HCT116 (cell line): ENCODE measurements around the gene VCAN. TPM values are rescaled to one million over a fixed set of nuclear protein-coding genes. Genes with fewer than 3 reads are reported as not detected.

ENCODE experiments used
- ATAC-seq: fragments of 200-7000 bp; cut with Tn5 transposase; 2 replicates; pipeline ENCODE4 v1.9.1; 2020; ENCODE audit warnings: mild to moderate bottlenecking, moderate library complexity
- BruUV-seq: library from RNA; stranded (reverse); fragments of 400-500 nt; replicated peaks from 2 replicates; lab custom pipeline; 2021; lab: Mats Ljungman, UMichigan
- CTCF ChIA-PET: fragments of 300-600 bp; sonication (Branson Sonifier 250); formaldehyde crosslinking; loops from one replicate; lab custom pipeline; 2021; ENCODE audit warnings: antibody characterized with exemption; lab: Charles Lee
- POLR2A ChIA-PET: fragments of 300-600, 350-600 bp; sonication (Branson Sonifier 250); formaldehyde crosslinking; loops from one replicate; lab custom pipeline; 2021; ENCODE audit warnings: antibody characterized with exemption; lab: Charles Lee
- RAD21 ChIA-PET, 2 experiments: fragments of 300-600 bp; sonication (Branson Sonifier 250); formaldehyde crosslinking; loops; one replicate each; lab custom pipeline; 2023; ENCODE audit warnings: low total read pairs in 2 of 2; ENCODE audit not compliant: uncharacterized antibody in 2 of 2, unreplicated experiment in 2 of 2, low non-redundant PET in 1 of 2; lab: Charles Lee
- DNase-seq: peaks from one replicate; pipeline ENCODE4 v3.0.0-alpha.2; 2010; ENCODE audit warnings: low read depth, low spot score
- H2AFZ ChIP-seq: fragments of 200-600 bp; shearing (Covaris generic), sonication (generic); 2 replicates; pipeline ENCODE4 v1.6.1; 2017; ENCODE audit warnings: low read depth, mixed run types, mixed read lengths, antibody characterized with exemption, low read length; ENCODE audit not compliant: poor library complexity, severe bottlenecking
- H3K27ac ChIP-seq: 2 replicates; pipeline ENCODE4 v1.5.1; 2012; ENCODE audit warnings: low read depth, low read length
- H3K27me3 ChIP-seq: fragments of 200-600 bp; sonication (generic); 2 replicates; pipeline ENCODE4 v1.6.1; 2016; ENCODE audit warnings: mixed run types, low read length, mixed read lengths; ENCODE audit not compliant: insufficient read depth
- H3K36me3 ChIP-seq, 2 experiments: fragments of 200-500 bp in 1 of 2; fragments of 200-600 bp in 1 of 2; sonication (Bioruptor generic) in 1 of 2; sonication (generic) in 1 of 2; 2 replicates each; pipeline versions ENCODE4 v1.5.1 to v1.6.1; 2014 to 2016; ENCODE audit warnings: low read length in 2 of 2, inconsistent platforms in 1 of 2, mixed read lengths in 1 of 2, mixed run types in 1 of 2; ENCODE audit not compliant: insufficient read depth in 2 of 2, control insufficient read depth in 1 of 2
- H3K4me1 ChIP-seq, 2 experiments: fragments of 200-600 bp in 1 of 2; sonication (generic) in 1 of 2; 2 replicates each; pipeline versions ENCODE4 v1.5.1 to v1.6.1; 2012 to 2017; ENCODE audit warnings: low read length in 2 of 2, inconsistent platforms in 1 of 2, mild to moderate bottlenecking in 1 of 2, mixed read lengths in 1 of 2, mixed run types in 1 of 2, moderate library complexity in 1 of 2; ENCODE audit not compliant: insufficient read depth in 2 of 2, control insufficient read depth in 1 of 2
- H3K4me2 ChIP-seq: fragments of 200-600 bp; sonication (generic); 2 replicates; pipeline ENCODE4 v1.6.1; 2017; ENCODE audit warnings: mixed run types, low read length, mixed read lengths
- H3K4me3 ChIP-seq, 2 experiments: fragments of 200-600 bp in 1 of 2; sonication (generic) in 1 of 2; replicated peaks in 1 of 2; 2 replicates each; pipeline ENCODE4 v1.5.1; 2011 to 2016; ENCODE audit warnings: low read length in 2 of 2, control low read depth in 1 of 2, low read depth in 1 of 2, mild to moderate bottlenecking in 1 of 2, mixed read lengths in 1 of 2, mixed run types in 1 of 2
- H3K79me2 ChIP-seq: fragments of 200-600 bp; sonication (generic); 2 replicates; pipeline ENCODE4 v1.6.1; 2017; ENCODE audit warnings: mild to moderate bottlenecking, mixed run types, low read length, moderate library complexity, mixed read lengths; ENCODE audit not compliant: insufficient read depth
- H3K9ac ChIP-seq: fragments of 200-600 bp; sonication (generic); 2 replicates; pipeline ENCODE4 v1.6.1; 2016; ENCODE audit warnings: low read length, mixed read lengths
- H3K9me2 ChIP-seq: fragments of 200-600 bp; sonication (generic), shearing (Covaris generic); 2 replicates; pipeline ENCODE4 v1.6.1; 2017; ENCODE audit warnings: mixed run types, mild to moderate bottlenecking, moderate library complexity; ENCODE audit not compliant: insufficient read depth
- H3K9me3 ChIP-seq, 2 experiments: fragments of 200-500 bp in 1 of 2; fragments of 200-600 bp in 1 of 2; sonication (Bioruptor generic) in 1 of 2; sonication (generic) in 1 of 2; 2 replicates each; pipeline ENCODE4 v1.6.1; 2014 to 2017; ENCODE audit warnings: low read length in 2 of 2, mixed read lengths in 2 of 2, inconsistent platforms in 1 of 2, low read depth in 1 of 2, mild to moderate bottlenecking in 1 of 2, mixed run types in 1 of 2, moderate library complexity in 1 of 2; ENCODE audit not compliant: control insufficient read depth in 1 of 2, insufficient read depth in 1 of 2
- H4K20me1 ChIP-seq: fragments of 200-600 bp; sonication (generic), shearing (Covaris generic); 2 replicates; pipeline ENCODE4 v1.6.1; 2017; ENCODE audit warnings: mixed run types, mild to moderate bottlenecking, moderate library complexity; ENCODE audit not compliant: insufficient read depth
- CEBPB ChIP-seq: IDR thresholded peaks from 2 replicates; pipeline ENCODE4 v1.6.1; 2012; ENCODE audit warnings: low read depth
- EGR1 ChIP-seq: IDR thresholded peaks from 2 replicates; pipeline ENCODE4 v1.6.1; 2012; ENCODE audit warnings: low read depth
- EZH2phosphoT487 ChIP-seq: fragments of 200-600 bp; IDR thresholded peaks from 2 replicates; pipeline ENCODE4 v1.6.1; 2018; ENCODE audit warnings: antibody characterized with exemption, borderline replicate concordance
- FOSL1 ChIP-seq: IDR thresholded peaks from 2 replicates; pipeline ENCODE4 v1.6.1; 2012; ENCODE audit warnings: low read depth
- JUND ChIP-seq: IDR thresholded peaks from 2 replicates; pipeline ENCODE4 v1.6.1; 2012
- POLR2AphosphoS5 ChIP-seq: IDR thresholded peaks from 2 replicates; pipeline ENCODE4 v1.6.1; 2011; ENCODE audit warnings: mild to moderate bottlenecking, low read depth, low read length, moderate library complexity
- RAD21 ChIP-seq: IDR thresholded peaks from 2 replicates; pipeline ENCODE4 v1.6.1; 2012; ENCODE audit warnings: low read depth, mild to moderate bottlenecking
- SIN3A ChIP-seq: IDR thresholded peaks from 2 replicates; pipeline ENCODE4 v1.6.1; 2012; ENCODE audit warnings: low read depth
- SP1 ChIP-seq: IDR thresholded peaks from 2 replicates; pipeline ENCODE4 v1.6.1; 2012; ENCODE audit warnings: low read depth
- TCF7L2 ChIP-seq: IDR thresholded peaks from 2 replicates; pipeline ENCODE4 v1.7.0; 2011; ENCODE audit warnings: borderline replicate concordance, inconsistent platforms; ENCODE audit not compliant: insufficient read depth, insufficient read length; ENCODE audit errors: extremely low read depth
- YY1 ChIP-seq: IDR thresholded peaks from 2 replicates; pipeline ENCODE4 v1.6.1; 2011; ENCODE audit warnings: low read length, low read depth, moderate library complexity, mild to moderate bottlenecking; ENCODE audit not compliant: insufficient replicate concordance; ENCODE audit errors: extremely low read depth
- intact Hi-C: fragments of 100-400 bp; cut with micrococcal nuclease; formaldehyde crosslinking; loops from 2 replicates; pipeline ENCODE4 v1.10.0; 2022
- total RNA-seq: library from RNA; stranded (reverse); gene quantifications from one replicate; pipeline ENCODE4 v1.2.1, GENCODE V29; 2021; ENCODE audit not compliant: unreplicated experiment
- TF ChIP-seq, protein P1 (sequence below): IDR thresholded peaks from 2 replicates; pipeline ENCODE4 v1.6.1; 2012; ENCODE audit warnings: low read depth
- TF ChIP-seq, protein P2 (sequence below): IDR thresholded peaks from 2 replicates; pipeline ENCODE4 v1.6.1; 2011; ENCODE audit warnings: mild to moderate bottlenecking, low read length, moderate library complexity; ENCODE audit not compliant: insufficient replicate concordance; ENCODE audit errors: extremely low read depth

VCAN gene
- total RNA-seq, 1 experiment from 2014 or later = 49.9 TPM

DNA sequence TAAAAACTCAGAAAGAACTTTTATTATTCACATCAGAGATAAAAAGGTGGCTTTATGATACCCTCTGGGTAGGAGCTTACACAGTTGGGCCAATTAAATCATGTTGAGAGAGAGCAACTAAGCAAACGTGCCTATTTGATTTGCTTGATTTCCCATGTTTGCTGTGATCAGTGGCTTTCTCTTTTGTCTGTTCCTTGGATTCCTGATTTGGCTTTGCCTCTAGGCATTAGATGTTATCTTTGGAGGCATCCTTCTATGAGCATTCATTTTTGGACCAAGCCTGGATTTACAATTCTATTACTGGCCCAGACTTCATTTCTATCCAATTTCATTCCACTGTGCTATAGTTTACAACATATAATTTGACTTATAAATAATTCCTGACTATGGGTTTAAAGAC lies 35.9 kb downstream of the VCAN start (continued):
- TF ChIP-seq RAD21 = no peak
- no peak for TF ChIP-seq FOSL1
- no peak for TF ChIP-seq JUND
- TF ChIP-seq POLR2AphosphoS5 = no peak
- TF ChIP-seq CEBPB = no peak
- TF ChIP-seq SP1 = no peak
- TF ChIP-seq, protein P1, sequence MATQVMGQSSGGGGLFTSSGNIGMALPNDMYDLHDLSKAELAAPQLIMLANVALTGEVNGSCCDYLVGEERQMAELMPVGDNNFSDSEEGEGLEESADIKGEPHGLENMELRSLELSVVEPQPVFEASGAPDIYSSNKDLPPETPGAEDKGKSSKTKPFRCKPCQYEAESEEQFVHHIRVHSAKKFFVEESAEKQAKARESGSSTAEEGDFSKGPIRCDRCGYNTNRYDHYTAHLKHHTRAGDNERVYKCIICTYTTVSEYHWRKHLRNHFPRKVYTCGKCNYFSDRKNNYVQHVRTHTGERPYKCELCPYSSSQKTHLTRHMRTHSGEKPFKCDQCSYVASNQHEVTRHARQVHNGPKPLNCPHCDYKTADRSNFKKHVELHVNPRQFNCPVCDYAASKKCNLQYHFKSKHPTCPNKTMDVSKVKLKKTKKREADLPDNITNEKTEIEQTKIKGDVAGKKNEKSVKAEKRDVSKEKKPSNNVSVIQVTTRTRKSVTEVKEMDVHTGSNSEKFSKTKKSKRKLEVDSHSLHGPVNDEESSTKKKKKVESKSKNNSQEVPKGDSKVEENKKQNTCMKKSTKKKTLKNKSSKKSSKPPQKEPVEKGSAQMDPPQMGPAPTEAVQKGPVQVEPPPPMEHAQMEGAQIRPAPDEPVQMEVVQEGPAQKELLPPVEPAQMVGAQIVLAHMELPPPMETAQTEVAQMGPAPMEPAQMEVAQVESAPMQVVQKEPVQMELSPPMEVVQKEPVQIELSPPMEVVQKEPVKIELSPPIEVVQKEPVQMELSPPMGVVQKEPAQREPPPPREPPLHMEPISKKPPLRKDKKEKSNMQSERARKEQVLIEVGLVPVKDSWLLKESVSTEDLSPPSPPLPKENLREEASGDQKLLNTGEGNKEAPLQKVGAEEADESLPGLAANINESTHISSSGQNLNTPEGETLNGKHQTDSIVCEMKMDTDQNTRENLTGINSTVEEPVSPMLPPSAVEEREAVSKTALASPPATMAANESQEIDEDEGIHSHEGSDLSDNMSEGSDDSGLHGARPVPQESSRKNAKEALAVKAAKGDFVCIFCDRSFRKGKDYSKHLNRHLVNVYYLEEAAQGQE = no peak
- no peak for TF ChIP-seq YY1
- no peak for TF ChIP-seq EGR1

DNA sequence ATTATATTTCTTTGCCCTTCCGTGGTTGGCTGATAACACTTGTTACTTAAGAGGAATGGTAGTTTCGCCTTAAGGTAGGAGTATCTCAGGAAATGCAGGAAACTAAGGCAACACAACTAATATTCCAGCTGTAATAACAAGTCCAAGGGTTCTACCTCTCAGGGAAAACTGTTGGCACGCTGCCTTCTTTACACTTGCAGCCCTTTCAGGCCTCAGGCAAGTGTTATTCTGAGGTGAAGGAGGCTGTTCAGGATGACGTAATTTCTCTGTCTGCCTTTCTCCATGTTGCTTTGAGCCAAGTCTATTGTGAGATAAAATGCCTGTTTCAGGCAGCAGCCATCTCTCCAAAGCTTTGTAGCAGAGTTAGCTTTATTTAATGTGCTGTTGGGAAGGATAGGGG lies 38.0 kb downstream of the VCAN start:
- no peaks in the 10 kb centered on the region for H3K4me1 ChIP-seq
- no peaks in the 10 kb centered on the region for H3K27me3 ChIP-seq
- H3K9me3 ChIP-seq = no peaks in the 10 kb centered on the region
- no peak overlapping the region for H3K9ac ChIP-seq
- intact Hi-C loops = no loop called here
- no peaks in the 10 kb centered on the region; a peak in 1 of 4 replicates for H3K36me3 ChIP-seq
- no peak overlapping the region for H3K4me3 ChIP-seq
- TF ChIP-seq, protein P2, sequence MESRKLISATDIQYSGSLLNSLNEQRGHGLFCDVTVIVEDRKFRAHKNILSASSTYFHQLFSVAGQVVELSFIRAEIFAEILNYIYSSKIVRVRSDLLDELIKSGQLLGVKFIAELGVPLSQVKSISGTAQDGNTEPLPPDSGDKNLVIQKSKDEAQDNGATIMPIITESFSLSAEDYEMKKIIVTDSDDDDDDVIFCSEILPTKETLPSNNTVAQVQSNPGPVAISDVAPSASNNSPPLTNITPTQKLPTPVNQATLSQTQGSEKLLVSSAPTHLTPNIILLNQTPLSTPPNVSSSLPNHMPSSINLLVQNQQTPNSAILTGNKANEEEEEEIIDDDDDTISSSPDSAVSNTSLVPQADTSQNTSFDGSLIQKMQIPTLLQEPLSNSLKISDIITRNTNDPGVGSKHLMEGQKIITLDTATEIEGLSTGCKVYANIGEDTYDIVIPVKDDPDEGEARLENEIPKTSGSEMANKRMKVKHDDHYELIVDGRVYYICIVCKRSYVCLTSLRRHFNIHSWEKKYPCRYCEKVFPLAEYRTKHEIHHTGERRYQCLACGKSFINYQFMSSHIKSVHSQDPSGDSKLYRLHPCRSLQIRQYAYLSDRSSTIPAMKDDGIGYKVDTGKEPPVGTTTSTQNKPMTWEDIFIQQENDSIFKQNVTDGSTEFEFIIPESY = no peak
- TF ChIP-seq EZH2phosphoT487 (no peak), RAD21 (no peak), SIN3A (no peak), TCF7L2 (no peak)
- TF ChIP-seq, all 23 proteins: peak for 0
- ATAC-seq (no peak), DNase-seq (no peak)
- CTCF ChIA-PET = no interaction called here
- POLR2A ChIA-PET = no interaction called here
- H3K9me2 ChIP-seq = no peaks in the 10 kb centered on the region
- BruUV-seq = no TSS peak
- no peaks in the 10 kb centered on the region for H4K20me1 ChIP-seq
- H3K79me2 ChIP-seq = no peaks in the 10 kb centered on the region
- no peak overlapping the region for H2AFZ ChIP-seq
- no peak overlapping the region for H3K27ac ChIP-seq
- RAD21 ChIA-PET = no interaction called here
- H3K4me2 ChIP-seq = no peak overlapping the region
